ENCODE measurements around the gene CD109.

GRCh38 chr6:73796881-73797280 is 100.9 kb downstream of the CD109 start:
- no peak for TF ChIP-seq CTCF (IDR thresholded peaks at IDR 0.05)
- TF ChIP-seq POLR2AphosphoS5 (IDR thresholded peaks at IDR 0.05), result no peak
- TF ChIP-seq POLR2A (IDR thresholded peaks at IDR 0.05), result no peak
